OCI-LY3 (cell line): ENCODE measurements around the gene PERM1.

ENCODE experiments used
- H2AFZ ChIP-seq: fragments of 200-600, 300-600 bp; shearing (Covaris generic); 2 replicates; pipeline ENCODE4 v1.6.0; 2014; ENCODE audit warnings: antibody characterized with exemption, low read depth, low read length
- H3K27ac ChIP-seq: fragments of 200-600, 300-600 bp; sonication (generic); 2 replicates; pipeline ENCODE4 v1.5.1; 2014; ENCODE audit warnings: mild to moderate bottlenecking, low read length, moderate library complexity, mixed read lengths
- H3K27me3 ChIP-seq: fragments of 200-600, 300-600 bp; sonication (generic); 2 replicates; pipeline ENCODE4 v1.6.1; 2014; ENCODE audit warnings: low read depth, low read length, mixed read lengths
- H3K36me3 ChIP-seq: fragments of 200-600, 300-600 bp; sonication (generic); replicated peaks from 2 replicates; pipeline ENCODE3; 2014; ENCODE audit warnings: low read depth, low read length, mixed read lengths
- H3K4me1 ChIP-seq: fragments of 300-600, 200-600 bp; sonication (generic); 2 replicates; pipeline ENCODE4 v1.6.1; 2014; ENCODE audit warnings: low read length, mixed read lengths
- H3K4me2 ChIP-seq: fragments of 200-600, 300-600 bp; sonication (generic); 2 replicates; pipeline ENCODE4 v1.6.1; 2014; ENCODE audit warnings: low read length, mixed read lengths
- H3K4me3 ChIP-seq: fragments of 300-600, 200-600 bp; sonication (generic); 2 replicates; pipeline ENCODE4 v1.5.1; 2014; ENCODE audit warnings: antibody characterized with exemption, mild to moderate bottlenecking, low read length, moderate library complexity
- H3K79me2 ChIP-seq: fragments of 300-600, 200-600 bp; shearing (Covaris generic); 2 replicates; pipeline ENCODE4 v1.6.1; 2014; ENCODE audit warnings: mild to moderate bottlenecking, low read length, mixed read lengths
- H3K9ac ChIP-seq: fragments of 300-600, 200-600 bp; shearing (Covaris generic); 2 replicates; pipeline ENCODE4 v1.6.0; 2014; ENCODE audit warnings: mild to moderate bottlenecking, low read length, moderate library complexity
- H3K9me3 ChIP-seq: fragments of 200-600, 300-600 bp; shearing (Covaris generic); 2 replicates; pipeline ENCODE4 v1.6.1; 2014; ENCODE audit warnings: low read length, mixed read lengths; ENCODE audit not compliant: insufficient read depth
- H4K20me1 ChIP-seq: fragments of 200-600, 300-600 bp; sonication (generic); 2 replicates; pipeline ENCODE4 v1.6.1; 2016; ENCODE audit warnings: low read length, mixed read lengths; ENCODE audit not compliant: insufficient read depth
- CTCF ChIP-seq: fragments of 200-600, 300-600 bp; sonication (generic); IDR thresholded peaks from 2 replicates; pipeline ENCODE4 v1.5.1; 2014; ENCODE audit warnings: antibody characterized with exemption, low read length, low read depth
- EZH2phosphoT487 ChIP-seq: fragments of 200-600 bp; shearing (Covaris generic); IDR thresholded peaks from 2 replicates; pipeline ENCODE4 v1.6.1; 2018; ENCODE audit warnings: antibody characterized with exemption, mixed run types, low read depth

The PERM1 gene

GRCh38 chr1:998995-999724 is 17.3 kb upstream of the PERM1 start:
- no peak overlapping the region for H3K4me3 ChIP-seq
- no peak overlapping the region for H2AFZ ChIP-seq
- TF ChIP-seq CTCF (no peak), EZH2phosphoT487 (no peak)
- H3K27me3 ChIP-seq = peaks cover 19% of the 10 kb centered on the region
- no peaks in the 10 kb centered on the region for H3K79me2 ChIP-seq
- H4K20me1 ChIP-seq = no peaks in the 10 kb centered on the region
- H3K9me3 ChIP-seq = no peaks in the 10 kb centered on the region
- H3K36me3 ChIP-seq = no peaks in the 10 kb centered on the region
- no peak overlapping the region for H3K4me2 ChIP-seq
- peaks cover 3% of the 10 kb centered on the region; the same call in 1 of the 2 replicates for H3K4me1 ChIP-seq
- H3K9ac ChIP-seq = no peak overlapping the region
- H3K27ac ChIP-seq = no peak overlapping the region

- Histone ChIP-seq H3K4me1 (peaks cover 3% of the 10 kb centered on the region; the same call in 1 of the 2 replicates), H3K27ac (no peak overlapping the region), H3K9ac (no peak overlapping the region), H4K20me1 (no peaks in the 10 kb centered on the region), H3K9me3 (no peaks in the 10 kb centered on the region), H3K4me2 (no peak overlapping the region), H3K4me3 (no peak overlapping the region), H3K27me3 (peaks cover 15% of the 10 kb centered on the region), H2AFZ (no peak overlapping the region), H3K36me3 (no peaks in the 10 kb centered on the region), H3K79me2 (no peaks in the 10 kb centered on the region)
- TF ChIP-seq EZH2phosphoT487 = no peak
- no peak for TF ChIP-seq CTCF
Measured at GRCh38 chr1:998745-998994, 16.8 kb upstream of the PERM1 start.

GRCh38 chr1:997993-998744 is 16.3 kb upstream of the PERM1 start:
- Histone ChIP-seq H3K4me3 (no peak overlapping the region), H3K4me1 (peaks cover 5% of the 10 kb centered on the region), H3K9ac (no peak overlapping the region), H3K27me3 (peaks cover 10% of the 10 kb centered on the region), H3K79me2 (no peaks in the 10 kb centered on the region), H4K20me1 (no peaks in the 10 kb centered on the region), H2AFZ (no peak overlapping the region), H3K27ac (no peak overlapping the region), H3K9me3 (no peaks in the 10 kb centered on the region), H3K4me2 (no peak overlapping the region), H3K36me3 (no peaks in the 10 kb centered on the region)
- no peak for TF ChIP-seq EZH2phosphoT487
- TF ChIP-seq CTCF = no peak

- Histone ChIP-seq H3K27me3 (peaks cover 5% of the 10 kb centered on the region; the same call in 1 of the 2 replicates), H3K4me3 (no peak overlapping the region), H3K4me1 (peaks cover 11% of the 10 kb centered on the region), H3K79me2 (no peaks in the 10 kb centered on the region), H4K20me1 (peaks cover under 1% of the 10 kb centered on the region; the same call in 1 of the 2 replicates), H3K4me2 (no peak overlapping the region), H3K9ac (no peak overlapping the region), H3K27ac (no peak overlapping the region), H2AFZ (no peak overlapping the region), H3K36me3 (no peaks in the 10 kb centered on the region), H3K9me3 (no peaks in the 10 kb centered on the region)
- TF ChIP-seq EZH2phosphoT487 (no peak), CTCF (no peak)
Measured at GRCh38 chr1:997713-997992, 15.8 kb upstream of the PERM1 start.
